Aorta (tissue), 5 donors: Measurements from ENCODE around the gene PPP1R13L. TPM values are rescaled to one million over a fixed set of nuclear protein-coding genes. Genes with fewer than 3 reads are reported as not detected.

ENCODE experiments used
- ATAC-seq: fragments of 200-7000 bp; cut with Tn5 transposase; one replicate; pipeline ENCODE4 v1.9.1; 2022; ENCODE audit warnings: moderate library complexity; ENCODE audit not compliant: low FRiP score
- DNase-seq, 2 donors: peaks; one replicate each; pipeline ENCODE4 v3.0.0-alpha.2; 2020
- H3K27ac ChIP-seq, 2 donors: one replicate each; pipeline ENCODE4 v1.5.1; 2013; ENCODE audit warnings: low read length in 2 of 2, mild to moderate bottlenecking in 2 of 2, moderate library complexity in 2 of 2, control low read depth in 1 of 2, inconsistent platforms in 1 of 2, low read depth in 1 of 2
- H3K27me3 ChIP-seq, 2 donors: one replicate each; pipeline ENCODE4 v1.6.1; 2013; ENCODE audit warnings: control low read depth in 1 of 2, low read length in 1 of 2, mild to moderate bottlenecking in 1 of 2, moderate library complexity in 1 of 2; ENCODE audit not compliant: insufficient read depth in 2 of 2, control insufficient read depth in 1 of 2
- H3K36me3 ChIP-seq, 2 donors: one replicate each; pipeline ENCODE4 v1.6.1; 2013; ENCODE audit warnings: control low read depth in 1 of 2, low read length in 1 of 2, mild to moderate bottlenecking in 1 of 2; ENCODE audit not compliant: insufficient read depth in 2 of 2, control insufficient read depth in 1 of 2
- H3K4me1 ChIP-seq, 2 donors: one replicate each; pipeline ENCODE4 v1.6.1; 2013; ENCODE audit warnings: low read length in 2 of 2, control low read depth in 1 of 2, mild to moderate bottlenecking in 1 of 2, moderate library complexity in 1 of 2; ENCODE audit not compliant: insufficient read depth in 2 of 2, control insufficient read depth in 1 of 2
- H3K4me3 ChIP-seq, 2 donors: one replicate each; pipeline ENCODE4 v1.5.1; 2013; ENCODE audit warnings: low read length in 2 of 2, control low read depth in 1 of 2, mild to moderate bottlenecking in 1 of 2
- H3K9me3 ChIP-seq: one replicate; pipeline ENCODE4 v1.6.1; 2013; ENCODE audit warnings: mild to moderate bottlenecking, low read length; ENCODE audit not compliant: control insufficient read depth
- WGBS, 2 donors: extraction: QIAGEN DNeasy Blood & Tissue Kit; methylation state at CpG; one replicate each; pipeline ENCODE4 v1.1.7; 2013; 5-methylcytosine and 5-hydroxymethylcytosine counted together
- intact Hi-C, 2 donors: fragments of 100-400 bp; cut with DNase I; formaldehyde crosslinking; loops; one replicate each; pipeline versions ENCODE4 v1.14.2 to v1.15.0; 2022
- polyA plus RNA-seq, 2 donors: library from polyadenylated mRNA; stranded (reverse); fragments of 200-250 nt; gene quantifications; one replicate each; pipeline ENCODE4 v1.2.3, GENCODE V29; 2013
- total RNA-seq, 2 donors: library from RNA; stranded (reverse); fragmentation: NEBNext Ultra II Directional; extraction: Animal tissue kit (Norgen Biotek cat#: 25700); gene quantifications; one replicate each; pipeline ENCODE4 v1.2.1, GENCODE V29; 2021
- donor health status: healthy with polysubstance abuse.
- donor health status: Bipolar disorder and iron deficiency.
- donor health status: DM: no; HTN: no; CAD: no.
- donor health status: DM: no; HTN: no; CAD: no.
- donor health status: DM: yes; HTN: yes; CAD: no.

The PPP1R13L gene
- total and polyA plus RNA-seq, 4 donors = 11.1 to 153 (median 70.3) TPM

GRCh38 chr19:45391871-45392665, 12.8 kb downstream of the PPP1R13L start:
- intact Hi-C loops = no loop called here
- Histone ChIP-seq H3K27me3 (no peaks in the 10 kb centered on the region), H3K9me3 (no peaks in the 10 kb centered on the region), H3K4me1 (no peaks in the 10 kb centered on the region), H3K4me3 (no peak overlapping the region), H3K27ac (no peak overlapping the region), H3K36me3 (peaks cover 0 to 1% of the 10 kb centered on the region in 2 donors)
- WGBS, 2 donors = 93 to 95% methylated on average over 20 to 21 of the region's 21 CpGs
- ATAC-seq = no peak
- no peak for DNase-seq

DNA sequence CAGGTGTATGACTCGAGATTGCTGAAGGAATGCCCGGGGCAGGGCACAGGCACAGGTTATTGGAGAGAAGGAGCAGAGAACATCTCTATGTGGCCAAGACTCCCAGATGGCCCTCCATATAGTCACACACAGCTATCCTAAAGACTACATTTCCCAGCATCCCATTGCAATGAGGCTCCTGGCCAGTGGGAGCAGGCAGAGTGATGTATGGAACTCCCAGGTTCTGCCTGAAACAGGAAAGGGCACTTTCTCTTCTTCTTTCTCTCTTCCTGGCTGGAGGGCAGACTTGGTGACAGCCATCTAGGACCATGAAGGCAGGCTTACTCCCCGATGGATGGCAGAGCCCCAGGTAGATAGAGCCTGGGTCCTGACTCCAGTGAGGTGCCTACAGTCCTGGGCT, 13.5 kb downstream of the PPP1R13L start:
- WGBS, 2 donors = 73 to 89% methylated on average over 3 of the region's 3 CpGs
- intact Hi-C loops = no loop called here
- peaks cover 0 to 1% of the 10 kb centered on the region in 2 donors for H3K36me3 ChIP-seq
- H3K27ac ChIP-seq = no peak overlapping the region
- DNase-seq = no peak
- no peak for ATAC-seq
- no peaks in the 10 kb centered on the region for H3K9me3 ChIP-seq
- H3K4me1 ChIP-seq = no peaks in the 10 kb centered on the region
- no peaks in the 10 kb centered on the region for H3K27me3 ChIP-seq
- no peak overlapping the region for H3K4me3 ChIP-seq

GRCh38 chr19:45385392-45386221, 19.3 kb downstream of the PPP1R13L start:
- ATAC-seq = peak; percentile 41

GRCh38 chr19:45382426-45382825, 22.4 kb downstream of the PPP1R13L start:
- 91 to 92% methylated on average over 29 of the region's 29 CpGs for WGBS, 2 donors
- H3K27ac ChIP-seq = no peak overlapping the region
- H3K27me3 ChIP-seq = no peaks in the 10 kb centered on the region
- H3K9me3 ChIP-seq = no peaks in the 10 kb centered on the region
- intact Hi-C loops = no loop called here
- H3K4me1 ChIP-seq = no peaks in the 10 kb centered on the region
- no peak overlapping the region for H3K4me3 ChIP-seq
- DNase-seq (no peak), ATAC-seq (no peak)
- H3K36me3 ChIP-seq = peaks cover 0 to 3% of the 10 kb centered on the region in 2 donors

More at GRCh38 chr19:45385392-45386221, 19.3 kb downstream of the PPP1R13L start:
- H3K9me3 ChIP-seq = no peaks in the 10 kb centered on the region
- DNase-seq = no peak
- WGBS, 2 donors = 18 to 21% methylated on average over 75 of the region's 75 CpGs
- peaks cover 0 to 3% of the 10 kb centered on the region in 2 donors for H3K36me3 ChIP-seq
- no peaks in the 10 kb centered on the region for H3K4me1 ChIP-seq
- no peak overlapping the region for H3K4me3 ChIP-seq
- intact Hi-C loops = no loop called here
- H3K27ac ChIP-seq = no peak overlapping the region
- no peaks in the 10 kb centered on the region for H3K27me3 ChIP-seq

DNA sequence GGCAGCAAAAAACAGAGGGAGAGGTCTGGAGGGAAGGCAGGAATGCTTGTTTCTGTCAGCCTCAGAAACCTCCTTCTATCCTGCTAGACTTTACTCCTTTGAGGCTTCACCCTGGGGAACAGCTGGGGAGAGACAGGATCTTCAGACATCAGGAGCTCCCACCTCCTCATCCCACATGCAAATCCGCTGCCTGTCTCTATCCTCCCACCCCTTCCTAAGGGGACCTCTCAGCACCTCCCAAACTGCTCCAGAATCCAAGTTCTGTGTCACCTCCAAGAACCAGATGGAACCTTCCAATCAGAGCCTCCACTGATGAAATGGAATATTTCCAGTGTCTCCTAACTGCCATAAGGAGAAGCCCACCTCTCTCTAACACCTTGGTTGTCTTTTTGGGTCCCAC, 24.8 kb downstream of the PPP1R13L start:
- intact Hi-C loops = no loop called here
- Histone ChIP-seq H3K27me3 (no peaks in the 10 kb centered on the region), H3K36me3 (peaks cover 0 to 3% of the 10 kb centered on the region in 2 donors), H3K4me1 (no peaks in the 10 kb centered on the region), H3K27ac (no peak overlapping the region), H3K9me3 (no peaks in the 10 kb centered on the region), H3K4me3 (no peak overlapping the region)
- WGBS, 2 donors = 89 to 92% methylated on average over 1 of the region's 1 CpG
- no peak for DNase-seq
- no peak for ATAC-seq

DNA sequence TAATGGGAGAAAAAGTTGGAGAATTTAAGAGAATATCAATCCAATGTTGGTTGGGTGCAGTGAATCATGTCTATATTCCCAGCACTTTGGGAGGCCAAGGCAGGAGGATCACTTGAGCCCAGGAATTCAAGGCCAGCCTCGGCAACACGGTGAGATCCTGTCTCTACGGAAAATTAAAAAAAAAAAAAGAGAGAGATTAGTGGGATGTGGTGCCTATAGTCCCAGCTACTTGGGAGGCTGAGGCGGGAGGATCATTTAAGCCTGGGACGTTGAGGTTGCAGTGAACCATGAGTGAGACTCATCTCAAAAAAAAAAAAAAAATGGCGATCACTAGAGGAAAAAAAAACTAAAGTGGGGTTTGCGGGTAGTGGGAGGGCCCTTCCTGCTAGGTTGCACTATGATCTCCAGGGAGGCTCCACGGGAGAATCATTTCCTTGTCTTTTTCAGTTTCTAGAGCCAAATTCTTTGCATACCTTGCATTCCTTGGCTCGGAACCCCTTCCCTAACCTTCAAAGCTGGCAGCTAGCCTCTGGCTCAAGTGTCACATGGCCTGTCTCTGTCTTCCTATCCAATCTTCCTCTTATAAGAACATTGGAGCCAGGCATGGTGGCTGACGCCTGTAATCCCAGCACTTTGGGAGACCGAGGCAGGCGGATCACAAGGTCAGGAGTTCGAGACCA, 28.7 kb downstream of the PPP1R13L start:
- Histone ChIP-seq H3K36me3 (no peaks in the 10 kb centered on the region), H3K4me1 (no peaks in the 10 kb centered on the region), H3K4me3 (no peak overlapping the region), H3K27ac (no peak overlapping the region), H3K27me3 (no peaks in the 10 kb centered on the region), H3K9me3 (no peaks in the 10 kb centered on the region)
- WGBS, 2 donors = 43 to 51% methylated on average over 12 to 13 of the region's 13 CpGs
- no peak for DNase-seq
- ATAC-seq = no peak
- intact Hi-C loops = no loop called here

- 4% methylated on average over 55 of the region's 55 CpGs for WGBS, 2 donors
- peak; percentile 99 to 100 for DNase-seq
Observed at GRCh38 chr19:45370410-45371204, 34.3 kb downstream of the PPP1R13L start, which contains the start of gene ERCC2. ERCC2 (minus strand) TSS chr19:45370573; CDS start chr19:45370540, 33 bp downstream.

More at GRCh38 chr19:45370410-45371204, 34.3 kb downstream of the PPP1R13L start, which contains the start of gene ERCC2:
- Histone ChIP-seq H3K4me1 (no peaks in the 10 kb centered on the region), H3K27me3 (no peaks in the 10 kb centered on the region), H3K9me3 (no peaks in the 10 kb centered on the region), H3K36me3 (no peaks in the 10 kb centered on the region), H3K4me3 (peak within 1 kb of the TSS; percentile 39 to 87), H3K27ac (peak within 1 kb of the TSS in 1 of 2 donors; percentile 39)
- intact Hi-C loops = no loop called here
- peak; percentile 98 for ATAC-seq
